ENCODE measurements around the gene JCAD.

DNA sequence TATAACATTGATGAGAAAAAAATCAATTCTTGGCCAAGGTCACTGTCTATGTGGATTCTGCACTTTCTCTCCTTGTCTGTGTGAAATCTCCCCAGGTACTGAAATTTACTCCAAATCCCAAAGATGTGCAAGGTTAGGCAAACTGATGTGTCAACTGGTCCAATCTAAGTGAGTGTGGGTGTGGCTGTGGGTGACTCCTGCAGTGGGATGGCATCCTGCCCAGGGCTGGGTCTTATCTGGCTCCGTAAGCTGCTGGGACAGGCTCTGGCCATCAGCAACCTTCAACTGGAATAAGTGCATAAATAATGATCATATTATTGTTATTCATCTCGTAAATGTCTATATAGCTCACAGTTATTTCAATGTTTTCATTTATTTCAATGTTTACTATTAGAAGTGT lies 79.3 kb downstream of the JCAD start:
- TF ChIP-seq POLR2A (IDR thresholded peaks at IDR 0.05; ENCODE audit: low read length): no peak
- no peak for TF ChIP-seq GATA1 (IDR thresholded peaks at IDR 0.05; ENCODE audit: low read depth, low read length)
